Raji (cell line): ENCODE measurements around the gene ABHD14A.

Experiments
- POLR2A ChIP-seq: IDR thresholded peaks from 2 replicates; pipeline ENCODE4 v1.6.1; 2011; ENCODE audit warnings: low read depth, low read length, control low read depth; ENCODE audit not compliant: insufficient read depth

The ABHD14A gene

GRCh38 chr3:52024765-52025452 is 50.0 kb downstream of the ABHD14A start:
- no peak for TF ChIP-seq POLR2A

DNA sequence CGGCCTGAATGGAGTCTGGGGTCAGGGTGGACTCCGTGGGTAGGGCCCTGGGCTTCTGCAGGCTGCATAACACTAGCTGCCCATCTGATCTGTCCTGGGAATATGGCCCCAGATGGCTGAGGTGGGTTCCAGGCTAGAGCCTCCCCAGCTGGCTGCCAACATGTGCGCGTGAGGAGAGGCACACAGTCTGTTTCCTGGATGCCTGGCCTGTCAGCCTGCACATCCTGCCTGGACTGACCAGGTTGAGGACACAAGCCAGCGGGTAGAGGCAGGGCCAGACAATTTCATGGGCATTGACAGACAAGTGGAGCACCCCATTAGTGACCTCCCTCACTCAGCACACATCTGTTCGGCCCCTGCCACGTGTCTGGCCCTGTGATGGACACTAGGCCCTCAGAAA is 50.6 kb downstream of the ABHD14A start:
- TF ChIP-seq POLR2A = no peak

- no peak for TF ChIP-seq POLR2A
Observed at GRCh38 chr3:52026041-52026440, 51.2 kb downstream of the ABHD14A start.

DNA sequence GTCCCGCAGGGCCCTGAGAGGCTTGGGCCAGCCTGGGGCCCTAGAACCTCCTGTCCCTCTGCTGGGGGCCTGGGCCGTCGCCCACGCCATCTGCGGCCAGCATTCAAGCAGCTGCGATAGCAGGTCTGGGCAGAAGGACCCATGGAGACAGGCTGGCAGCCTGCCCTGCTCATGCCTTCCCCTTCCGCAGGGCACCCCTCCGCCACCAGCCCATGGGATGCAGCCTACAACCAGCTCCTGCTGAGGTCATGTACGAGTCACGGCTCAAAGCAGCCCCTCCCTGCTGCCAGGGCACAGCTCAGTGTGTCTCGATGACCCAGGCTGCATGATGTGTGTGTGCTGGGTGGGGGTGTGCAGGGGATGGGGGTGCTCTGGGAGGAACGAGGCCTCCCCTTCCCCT is 53.7 kb downstream of the ABHD14A start:
- TF ChIP-seq POLR2A = no peak

- TF ChIP-seq POLR2A = no peak
Observed at GRCh38 chr3:52029053-52029452, 54.2 kb downstream of the ABHD14A start.

- no peak for TF ChIP-seq POLR2A
Observed at GRCh38 chr3:52029535-52029934, 54.7 kb downstream of the ABHD14A start.
